Stimulated activated CD8-positive, alpha-beta memory T cell treated with anti-CD3 and anti-CD28 coated beads, Interleukin-7, amount 100 ng/mL, for 4 hours (primary cell): Measurements from ENCODE around the gene BEND3.
"Not testable (repeated sequence)": the region's sequence is repeated elsewhere in the genome, so short reads cannot be mapped to it uniquely, and the experiment has no call there.

Experiments used
- DNase-seq, 2 donors: peaks; one replicate each; pipeline ENCODE4 v3.0.0-alpha.2; 2020; ENCODE audit warnings: low read depth in 2 of 2

BEND3 gene

GRCh38 chr6:107121266-107121665 is 6.0 kb upstream of the BEND3 start:
- DNase-seq = no peak

DNA sequence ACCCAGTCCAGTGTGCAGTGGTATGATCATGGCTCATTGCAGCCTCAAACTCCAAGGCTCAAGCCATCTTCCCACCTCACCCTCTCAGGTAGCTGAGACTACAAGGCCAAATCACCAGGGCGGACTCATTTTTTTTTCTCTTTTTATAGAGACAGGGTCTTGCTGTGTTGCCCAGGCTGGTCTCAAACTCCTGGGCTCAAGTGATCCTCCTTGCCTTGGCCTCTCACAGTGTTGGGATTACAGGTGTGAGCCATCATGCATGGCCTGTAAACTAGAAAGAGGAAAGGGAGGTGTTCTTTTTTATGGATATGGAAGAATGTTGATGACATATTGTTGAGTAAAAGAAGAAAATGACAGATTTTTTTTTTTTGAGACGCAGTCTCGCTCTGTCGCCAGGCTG is 5.1 kb upstream of the BEND3 start:
- no peak for DNase-seq

DNA sequence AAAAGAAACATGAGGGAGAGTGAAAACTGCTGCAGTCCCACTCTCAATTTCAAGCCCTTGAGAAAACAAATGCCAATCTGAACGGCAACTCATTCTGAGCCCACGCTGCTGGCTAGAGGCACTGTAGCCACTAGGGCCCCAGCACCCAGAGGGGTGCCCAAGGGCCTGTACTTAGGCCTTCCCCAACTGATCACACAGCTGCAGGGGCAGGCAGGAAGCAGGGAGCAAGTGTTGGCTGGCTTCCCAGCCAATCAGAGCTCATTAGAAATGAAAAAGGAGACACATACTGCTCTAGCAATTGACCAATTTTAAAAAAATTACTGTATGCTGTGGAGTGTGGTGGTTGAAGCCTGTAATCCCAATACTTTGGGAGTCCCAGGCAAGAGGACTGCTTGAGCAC is 3.7 kb upstream of the BEND3 start:
- no peak for DNase-seq

DNA sequence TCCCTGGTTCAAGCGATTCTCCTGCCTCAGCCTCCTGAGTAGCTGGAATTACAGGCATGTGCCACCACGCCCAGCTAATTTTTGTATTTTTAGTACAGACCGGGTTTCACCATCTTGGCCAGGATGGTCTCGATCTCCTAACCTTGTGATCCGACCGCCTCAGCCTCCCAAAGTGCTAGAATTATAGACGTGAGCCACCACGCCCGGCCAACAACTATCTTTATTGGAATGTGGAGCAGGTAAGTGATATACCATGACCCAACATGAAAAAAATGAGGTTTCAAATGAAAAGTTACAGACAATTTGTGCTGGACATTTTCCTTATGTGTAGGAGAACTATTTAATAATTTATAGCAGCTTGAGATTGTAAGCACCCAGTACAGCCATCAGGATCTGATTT is 3.2 kb upstream of the BEND3 start:
- DNase-seq = not testable (repeated sequence)

GRCh38 chr6:107116931-107117330 is 1.6 kb upstream of the BEND3 start:
- no peak for DNase-seq

DNA sequence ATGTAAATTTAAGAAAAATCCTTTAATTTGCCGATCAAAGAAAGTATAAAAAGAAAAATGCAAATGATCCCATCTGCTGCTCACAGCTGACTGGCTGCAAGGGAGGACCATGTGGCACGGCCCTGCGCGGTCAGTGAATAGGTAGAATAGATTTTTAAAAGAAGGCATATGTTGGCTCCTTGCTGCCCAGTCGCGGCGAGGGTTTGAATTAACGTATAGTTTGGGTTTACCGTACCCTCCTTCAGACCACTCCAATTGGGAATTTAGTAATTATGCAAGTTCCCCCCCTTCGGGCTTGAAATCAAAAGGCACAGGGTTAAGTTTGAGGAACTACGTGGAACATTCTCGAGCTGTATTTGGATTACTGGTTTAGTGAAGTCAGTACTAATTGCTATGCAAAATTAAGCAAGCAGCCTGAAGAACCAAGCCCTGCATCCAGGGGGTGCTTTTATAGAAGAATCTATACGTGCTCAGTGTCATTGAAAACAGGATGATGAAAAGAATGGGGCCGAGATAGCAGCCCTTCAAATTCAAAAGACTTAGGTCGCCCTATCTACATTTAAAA is 1.1 kb upstream of the BEND3 start:
- DNase-seq = no peak

- peak in 1 of 2 donors; percentile 23 for DNase-seq
Observed at GRCh38 chr6:107115695-107116327, 496 bp upstream of the BEND3 start.

GRCh38 chr6:107114213-107114925 is 946 bp downstream of the BEND3 start:
- DNase-seq = peak in 1 of 2 donors; percentile 64

DNA sequence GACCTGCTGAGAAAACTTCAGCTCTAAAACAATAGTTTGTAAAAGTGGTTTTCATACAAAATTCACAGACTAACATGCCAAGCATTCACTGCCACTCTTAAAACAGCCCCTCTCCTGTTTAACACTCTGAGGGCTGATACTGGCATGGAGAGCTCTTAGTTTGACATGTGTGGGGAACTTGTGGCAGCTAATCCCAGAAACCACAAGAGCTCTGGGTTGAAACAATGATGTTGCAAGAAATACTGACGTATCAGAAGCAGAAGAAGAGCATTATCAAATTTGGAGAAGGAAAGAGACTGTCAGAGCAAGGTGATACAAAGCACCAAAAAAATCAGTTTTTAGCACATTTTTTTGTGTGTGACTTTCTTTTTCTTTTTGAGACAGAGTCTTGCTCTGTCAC is 5.1 kb downstream of the BEND3 start:
- no peak for DNase-seq

- DNase-seq = no peak
Observed at GRCh38 chr6:107108201-107108890, 7.0 kb downstream of the BEND3 start.

- no peak for DNase-seq
Observed at GRCh38 chr6:107107791-107108190, 7.5 kb downstream of the BEND3 start.

DNA sequence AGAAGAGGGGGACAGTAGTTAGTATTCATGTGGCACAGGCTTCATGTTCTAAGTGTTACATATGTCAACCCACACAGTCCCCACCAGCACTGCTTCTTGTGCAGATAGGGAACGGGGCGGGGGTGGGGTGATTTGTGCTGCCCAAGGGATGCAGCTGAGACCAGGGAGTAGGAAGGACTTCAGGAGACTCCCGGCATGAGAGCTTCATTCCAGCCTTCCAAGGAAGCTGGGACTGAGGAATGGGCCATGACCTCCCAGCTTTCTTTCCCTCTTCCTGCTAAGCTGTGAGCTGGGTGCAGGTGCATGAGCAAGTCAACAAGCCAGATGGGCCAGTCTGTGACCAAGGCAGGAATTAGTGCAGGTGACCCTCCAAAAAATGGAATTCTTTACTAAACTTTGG is 9.2 kb downstream of the BEND3 start:
- no peak for DNase-seq

- no peak for DNase-seq
Observed at GRCh38 chr6:107105511-107106116, 9.7 kb downstream of the BEND3 start.

- no peak for DNase-seq
Observed at GRCh38 chr6:107103082-107103481, 12.2 kb downstream of the BEND3 start.

DNA sequence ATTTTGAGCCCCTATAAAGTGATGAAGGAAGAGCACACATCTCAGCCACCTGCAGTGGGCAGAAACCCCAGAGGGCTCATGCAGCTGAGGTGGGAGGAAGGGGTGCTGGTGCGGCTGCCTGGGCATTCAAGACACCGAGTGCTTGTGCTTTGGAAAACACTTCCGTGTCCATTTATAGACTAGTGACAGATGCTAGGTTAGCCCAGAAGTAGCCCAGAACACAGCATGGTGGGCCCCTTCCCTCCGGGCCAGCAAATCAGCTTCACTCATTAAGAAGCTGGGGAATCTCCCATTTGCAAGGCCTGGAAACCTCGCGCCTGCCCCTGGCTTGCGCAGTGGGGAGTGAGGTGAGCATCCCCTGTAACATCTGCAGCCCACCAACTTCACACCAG is 12.9 kb downstream of the BEND3 start:
- no peak for DNase-seq

DNA sequence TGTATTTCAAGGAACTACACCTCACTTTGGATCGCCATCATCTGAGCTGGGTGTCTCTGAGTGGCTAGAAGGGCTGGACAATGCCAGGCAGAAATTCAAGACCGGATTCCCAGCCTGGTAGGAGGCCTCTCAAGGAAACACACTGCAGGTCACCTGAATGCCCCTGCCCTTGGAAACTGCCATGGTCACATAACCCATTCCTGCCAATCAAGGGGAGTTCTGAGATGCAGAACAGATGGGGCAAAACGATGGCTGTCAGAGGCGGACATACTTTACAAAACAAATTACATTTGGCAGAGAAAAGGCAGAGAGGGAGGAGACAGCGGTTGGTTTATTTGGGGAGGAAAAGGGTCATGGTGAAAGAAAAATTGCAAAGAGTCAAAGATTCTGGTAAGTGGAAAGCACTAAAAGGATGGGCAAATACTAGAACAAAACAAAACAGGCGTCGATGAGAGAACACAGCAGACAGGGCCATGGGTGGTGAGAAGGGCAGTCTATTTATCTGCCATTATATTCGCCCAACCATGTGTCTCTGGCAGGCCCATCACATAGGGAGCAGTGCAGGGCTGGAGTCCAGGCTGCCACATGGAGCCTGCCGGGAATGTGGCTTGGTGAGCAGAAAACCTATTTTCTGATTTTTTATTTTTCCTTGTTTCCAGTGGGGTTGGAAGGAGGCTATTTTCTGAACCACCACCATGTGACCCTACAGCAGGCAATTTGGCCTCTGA is 13.5 kb downstream of the BEND3 start:
- no peak for DNase-seq

GRCh38 chr6:107101211-107101610 is 14.1 kb downstream of the BEND3 start:
- no peak for DNase-seq

DNA sequence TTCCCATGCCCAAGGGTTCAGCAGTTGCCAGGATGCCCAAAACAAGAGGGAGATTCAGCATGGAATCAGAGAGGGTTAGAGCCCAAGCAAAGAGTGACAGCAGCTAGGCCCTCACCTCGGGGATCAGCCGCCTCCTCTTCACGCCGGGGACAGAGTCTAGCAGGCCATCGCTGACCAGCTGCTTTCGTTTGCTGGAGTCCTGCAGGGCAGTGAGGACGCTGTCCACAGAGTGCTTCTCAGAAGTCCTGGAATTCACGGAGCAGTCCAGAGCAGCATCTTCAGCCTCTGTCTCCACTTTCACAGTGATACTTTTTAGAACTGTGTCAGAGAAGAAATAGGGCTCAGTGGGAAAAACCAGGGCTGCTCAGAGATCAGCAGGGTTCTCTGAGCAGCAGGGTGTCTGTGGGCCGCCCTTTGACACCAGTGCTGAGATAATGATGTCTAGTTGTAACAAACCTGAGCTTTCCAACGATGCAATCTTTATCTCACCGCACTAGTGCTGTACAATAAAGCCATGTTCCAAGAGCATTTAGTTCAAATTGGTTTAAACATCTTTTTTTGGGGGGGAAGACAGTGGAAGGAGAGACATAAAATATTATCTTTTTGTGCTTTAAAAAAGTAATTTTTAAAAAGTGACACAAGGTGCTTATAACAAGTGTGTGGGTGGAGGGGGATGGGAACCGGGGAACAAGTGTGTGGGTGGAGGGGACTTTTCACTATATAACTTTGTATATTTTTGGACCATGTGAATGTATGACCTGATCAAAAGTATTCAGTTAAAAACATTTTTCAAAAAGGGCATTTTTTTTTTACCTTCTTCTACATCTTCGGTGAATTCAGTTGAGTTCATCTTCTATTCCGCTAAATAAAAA is 16.6 kb downstream of the BEND3 start:
- DNase-seq = no peak

GRCh38 chr6:107084459-107084858 is 30.9 kb downstream of the BEND3 start:
- DNase-seq = not testable (repeated sequence)

- no peak for DNase-seq
Observed at GRCh38 chr6:107083921-107084320, 31.4 kb downstream of the BEND3 start.
